Retinal pigment epithelial cell (primary cell): Measurements from ENCODE around the gene CLSTN1.
A peak's percentile ranks its signal among the peaks of the same experiment; 100 is the strongest.

Source experiments
- DNase-seq: peaks from one replicate; pipeline ENCODE4 v3.0.0-alpha.2; 2010; ENCODE audit warnings: low read depth
- H3K4me3 ChIP-seq: 2 replicates; pipeline ENCODE4 v1.5.1; 2011; ENCODE audit warnings: mild to moderate bottlenecking, low read length, control low read depth, moderate library complexity
- TF ChIP-seq, protein P1 (sequence below): conservative IDR thresholded peaks from 2 replicates; pipeline ENCODE4 v1.5.1; 2011; ENCODE audit warnings: low read depth, low read length, control low read depth, inconsistent platforms

Gene CLSTN1

DNA sequence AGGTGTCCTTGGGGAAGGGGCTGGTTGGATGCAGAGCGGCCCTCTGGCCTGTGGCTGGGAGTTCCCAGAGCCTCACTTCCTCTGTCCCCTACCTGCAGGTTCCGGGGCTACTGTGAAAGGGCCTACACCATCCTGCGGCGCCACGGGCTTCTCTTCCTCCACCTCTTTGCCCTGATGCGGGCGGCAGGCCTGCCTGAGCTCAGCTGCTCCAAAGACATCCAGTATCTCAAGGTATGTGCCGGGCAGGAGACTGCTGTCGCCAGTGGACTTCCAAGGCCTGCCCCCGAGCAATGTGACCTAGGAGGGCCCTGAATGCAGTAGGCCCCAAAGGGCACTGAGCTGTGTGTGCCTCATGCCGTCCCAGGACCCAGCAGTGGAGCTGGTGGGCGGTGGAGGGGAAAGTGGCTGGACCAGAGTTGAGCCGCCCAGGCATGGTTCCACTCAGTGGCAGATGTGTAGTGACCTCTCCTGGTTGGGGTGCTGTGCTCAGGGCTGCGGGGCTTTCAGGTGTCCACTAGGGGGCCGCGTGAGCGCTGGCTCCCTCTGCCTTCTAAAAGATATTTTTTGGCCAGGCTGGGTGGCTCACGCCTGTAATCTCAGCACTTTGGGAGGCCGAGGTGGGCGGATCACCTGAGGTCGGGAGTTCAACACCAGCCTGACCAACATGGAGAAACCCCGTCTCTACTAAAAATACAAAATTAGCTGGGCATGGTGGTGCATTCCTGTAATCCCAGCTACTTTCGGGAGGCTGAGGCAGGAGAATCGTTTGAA lies 98.9 kb downstream of the CLSTN1 start:
- H3K4me3 ChIP-seq: no peak overlapping the region
- DNase-seq: no peak
- TF ChIP-seq, protein P1, sequence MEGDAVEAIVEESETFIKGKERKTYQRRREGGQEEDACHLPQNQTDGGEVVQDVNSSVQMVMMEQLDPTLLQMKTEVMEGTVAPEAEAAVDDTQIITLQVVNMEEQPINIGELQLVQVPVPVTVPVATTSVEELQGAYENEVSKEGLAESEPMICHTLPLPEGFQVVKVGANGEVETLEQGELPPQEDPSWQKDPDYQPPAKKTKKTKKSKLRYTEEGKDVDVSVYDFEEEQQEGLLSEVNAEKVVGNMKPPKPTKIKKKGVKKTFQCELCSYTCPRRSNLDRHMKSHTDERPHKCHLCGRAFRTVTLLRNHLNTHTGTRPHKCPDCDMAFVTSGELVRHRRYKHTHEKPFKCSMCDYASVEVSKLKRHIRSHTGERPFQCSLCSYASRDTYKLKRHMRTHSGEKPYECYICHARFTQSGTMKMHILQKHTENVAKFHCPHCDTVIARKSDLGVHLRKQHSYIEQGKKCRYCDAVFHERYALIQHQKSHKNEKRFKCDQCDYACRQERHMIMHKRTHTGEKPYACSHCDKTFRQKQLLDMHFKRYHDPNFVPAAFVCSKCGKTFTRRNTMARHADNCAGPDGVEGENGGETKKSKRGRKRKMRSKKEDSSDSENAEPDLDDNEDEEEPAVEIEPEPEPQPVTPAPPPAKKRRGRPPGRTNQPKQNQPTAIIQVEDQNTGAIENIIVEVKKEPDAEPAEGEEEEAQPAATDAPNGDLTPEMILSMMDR: peak; percentile 95

DNA sequence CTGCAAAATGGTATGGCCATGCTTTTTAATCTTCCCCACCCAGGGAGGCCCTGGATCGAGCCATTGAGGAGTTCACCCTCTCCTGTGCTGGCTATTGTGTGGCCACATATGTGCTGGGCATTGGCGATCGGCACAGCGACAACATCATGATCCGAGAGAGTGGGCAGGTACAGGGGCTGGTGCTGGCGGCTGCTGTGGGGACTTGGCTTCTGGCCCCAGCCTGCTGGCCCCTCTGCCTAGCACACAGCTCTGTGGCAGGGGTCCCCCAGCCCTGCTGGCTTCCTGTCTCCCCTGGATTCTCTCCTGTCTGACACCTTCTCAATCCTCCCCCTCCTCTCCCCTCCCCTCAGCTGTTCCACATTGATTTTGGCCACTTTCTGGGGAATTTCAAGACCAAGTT lies 99.8 kb downstream of the CLSTN1 start:
- no peak overlapping the region for H3K4me3 ChIP-seq

DNA sequence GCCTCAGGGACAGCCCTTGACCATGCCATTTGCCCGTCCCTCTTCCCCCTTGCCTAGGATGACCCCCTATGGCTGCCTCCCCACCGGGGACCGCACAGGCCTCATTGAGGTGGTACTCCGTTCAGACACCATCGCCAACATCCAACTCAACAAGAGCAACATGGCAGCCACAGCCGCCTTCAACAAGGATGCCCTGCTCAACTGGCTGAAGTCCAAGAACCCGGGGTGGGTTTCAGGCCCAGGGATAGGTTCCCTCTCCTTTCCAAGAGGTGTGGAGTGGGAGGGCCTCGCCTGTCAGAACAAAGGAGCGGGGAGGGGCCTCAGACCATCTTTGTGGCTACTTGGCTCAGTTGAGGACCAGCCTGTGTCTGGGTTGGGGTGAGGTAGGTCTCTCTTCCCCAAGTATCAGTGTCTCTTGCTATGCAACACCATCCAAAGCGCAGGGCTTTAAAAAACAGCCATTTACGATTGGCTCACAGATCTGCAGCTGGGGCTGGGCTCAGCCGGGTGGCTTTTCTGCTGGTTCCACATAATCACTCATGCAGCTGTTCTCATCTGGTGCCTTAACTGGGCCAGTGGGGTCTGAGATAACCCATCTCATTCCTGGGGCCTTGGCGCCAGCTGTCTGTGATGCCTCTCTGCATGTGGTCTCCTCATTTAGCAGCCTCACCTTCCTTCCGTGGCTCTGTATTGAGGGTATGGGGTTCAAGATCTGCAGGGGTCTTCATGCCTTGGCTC lies 100.5 kb downstream of the CLSTN1 start:
- no peak overlapping the region for H3K4me3 ChIP-seq
- DNase-seq: no peak
- TF ChIP-seq, protein P1: no peak

More for the DNA sequence above, 99.8 kb downstream of the CLSTN1 start:
- DNase-seq: no peak
- TF ChIP-seq, protein P1: no peak

DNA sequence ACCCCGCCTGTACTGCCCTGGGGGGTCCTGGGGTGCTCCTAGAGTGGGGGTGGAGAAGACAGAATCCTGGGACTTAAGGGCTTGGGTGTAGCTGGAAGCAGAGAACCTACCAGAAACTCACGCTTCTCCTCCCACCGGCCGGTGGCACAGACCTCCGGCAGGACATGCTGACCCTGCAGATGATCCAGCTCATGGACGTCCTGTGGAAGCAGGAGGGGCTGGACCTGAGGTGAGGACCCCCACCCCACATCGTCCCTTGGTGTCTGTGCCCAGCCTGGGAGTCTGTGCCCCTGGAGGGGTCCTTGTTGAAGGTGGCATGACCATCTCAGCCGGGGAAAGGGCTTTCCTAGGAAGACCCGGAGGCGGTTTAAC lies 101.4 kb downstream of the CLSTN1 start:
- TF ChIP-seq, protein P1: no peak
- no peak for DNase-seq
- H3K4me3 ChIP-seq: no peak overlapping the region

DNA sequence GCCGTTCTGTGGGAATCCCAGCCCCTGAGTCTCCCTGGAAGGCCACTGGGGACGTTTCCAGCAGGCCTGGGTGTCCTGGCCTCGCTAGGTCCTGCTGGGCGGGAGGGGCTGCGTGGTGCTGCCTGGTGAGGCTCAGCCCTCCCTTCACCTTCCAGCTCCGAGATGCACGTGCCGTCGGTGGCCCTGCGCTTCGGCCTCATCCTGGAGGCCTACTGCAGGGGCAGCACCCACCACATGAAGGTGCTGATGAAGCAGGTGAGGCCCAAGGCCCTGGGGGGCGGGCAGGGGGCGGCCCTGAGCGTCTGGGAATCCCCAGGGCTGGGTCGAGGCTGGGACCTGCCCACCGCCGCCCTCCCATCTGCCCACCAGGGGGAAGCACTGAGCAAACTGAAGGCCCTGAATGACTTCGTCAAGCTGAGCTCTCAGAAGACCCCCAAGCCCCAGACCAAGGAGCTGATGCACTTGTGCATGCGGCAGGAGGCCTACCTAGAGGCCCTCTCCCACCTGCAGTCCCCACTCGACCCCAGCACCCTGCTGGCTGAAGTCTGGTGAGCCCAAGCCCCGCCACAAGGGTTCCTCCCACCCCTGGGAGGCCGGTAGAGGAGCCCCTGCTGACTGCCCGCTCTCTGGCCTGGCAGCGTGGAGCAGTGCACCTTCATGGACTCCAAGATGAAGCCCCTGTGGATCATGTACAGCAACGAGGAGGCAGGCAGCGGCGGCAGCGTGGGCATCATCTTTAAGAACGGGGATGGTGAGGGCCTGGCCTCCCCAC lies 102.0 kb downstream of the CLSTN1 start:
- DNase-seq: no peak
- H3K4me3 ChIP-seq: no peak overlapping the region
- TF ChIP-seq, protein P1: peak; percentile 73

DNA sequence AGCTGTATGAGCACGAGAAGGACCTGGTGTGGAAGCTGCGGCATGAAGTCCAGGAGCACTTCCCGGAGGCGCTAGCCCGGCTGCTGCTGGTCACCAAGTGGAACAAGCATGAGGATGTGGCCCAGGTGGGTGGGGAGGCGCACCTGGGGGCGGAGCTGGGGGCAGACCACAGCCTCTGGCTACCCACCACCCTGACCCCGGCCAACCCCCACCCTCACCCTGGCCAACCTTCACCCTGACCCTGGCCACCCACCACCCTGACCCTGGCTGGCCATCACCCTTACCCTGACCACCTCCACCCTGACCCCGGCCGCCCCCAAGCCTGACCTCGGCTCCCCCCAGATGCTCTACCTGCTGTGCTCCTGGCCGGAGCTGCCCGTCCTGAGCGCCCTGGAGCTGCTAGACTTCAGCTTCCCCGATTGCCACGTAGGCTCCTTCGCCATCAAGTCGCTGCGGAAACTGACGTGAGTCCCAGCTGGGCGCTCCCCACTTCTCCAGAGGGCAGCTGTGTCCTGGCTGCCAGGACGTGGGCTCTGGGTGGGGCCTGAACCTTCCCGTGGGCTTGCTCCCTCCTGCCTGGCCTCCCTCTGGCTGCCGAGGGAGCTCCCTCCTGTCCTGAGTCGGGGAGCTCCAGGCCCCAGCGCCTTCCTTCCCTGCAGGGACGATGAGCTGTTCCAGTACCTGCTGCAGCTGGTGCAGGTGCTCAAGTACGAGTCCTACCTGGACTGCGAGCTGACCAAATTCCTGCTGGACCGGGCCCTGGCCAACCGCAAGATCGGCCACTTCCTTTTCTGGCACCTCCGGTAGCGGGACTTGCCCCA lies 102.8 kb downstream of the CLSTN1 start:
- TF ChIP-seq, protein P1: no peak
- H3K4me3 ChIP-seq: no peak overlapping the region
- no peak for DNase-seq
